M059J (cell line): ENCODE data around the gene UBE2E3. TPM values are rescaled to one million over a fixed set of nuclear protein-coding genes. Genes with fewer than 3 reads are reported as not detected.
A peak's percentile ranks its signal among the peaks of the same experiment; 100 is the strongest.
"Not testable (repeated sequence)": the region's sequence is repeated elsewhere in the genome, so short reads cannot be mapped to it uniquely, and the experiment has no call there.

Experiments
- DNase-seq: peaks from one replicate; pipeline ENCODE4 v3.0.0-alpha.2; 2012; ENCODE audit warnings: low read depth
- total RNA-seq: library from RNA; depleted of rRNA; stranded (reverse); fragments of >200 nt; shearing (Covaris generic); gene quantifications from 2 replicates; pipeline ENCODE4 v1.2.3, GENCODE V29; 2014; rRNA removed

UBE2E3 gene
- 146 and 230 TPM in 2 replicates for total RNA-seq

DNA sequence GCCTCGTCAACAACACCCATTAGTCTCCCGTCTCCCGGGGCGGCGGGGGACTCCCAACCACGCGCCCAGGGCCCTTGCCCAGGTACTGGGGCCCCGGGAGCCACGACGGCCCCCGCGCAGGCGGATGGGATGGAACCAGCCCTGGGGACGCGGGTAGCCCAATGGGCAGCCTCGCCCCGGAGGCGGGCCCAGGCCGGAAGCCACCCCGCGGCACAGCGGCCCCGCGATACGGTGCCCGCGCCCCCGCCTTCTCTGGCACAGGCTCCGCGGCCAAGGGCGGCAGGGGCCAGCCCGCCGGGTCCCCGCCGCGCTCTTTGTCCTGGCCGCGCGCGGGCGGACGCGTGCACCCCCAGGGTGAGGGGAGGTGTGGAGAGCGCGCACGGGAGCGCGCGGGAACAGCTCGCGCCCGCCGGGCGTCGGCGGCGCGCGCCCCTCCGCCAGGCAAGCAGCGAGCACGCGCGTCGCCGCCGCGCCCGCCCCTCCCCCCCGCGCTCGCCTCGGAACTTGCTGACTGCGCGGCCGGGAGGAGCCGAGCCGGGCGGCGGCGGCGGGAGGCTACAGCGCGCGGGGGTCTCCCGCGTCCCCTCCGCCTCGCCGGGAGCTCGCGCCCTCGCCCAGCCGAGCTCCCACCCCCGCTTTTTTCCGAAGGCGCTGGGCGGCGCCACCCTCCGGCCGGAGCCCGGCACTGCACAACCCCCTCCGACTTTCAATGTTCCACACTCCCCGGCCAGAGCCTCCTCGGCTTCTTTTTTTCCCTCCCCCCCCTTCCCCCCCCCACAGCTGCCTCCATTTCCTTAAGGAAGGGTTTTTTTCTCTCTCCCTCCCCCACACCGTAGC is at the start of gene UBE2E3:
Gene UBE2E3 (plus strand): TSS at position 500 of the 837 bp plus-strand sequence. CDS start 1,438 bp downstream, outside the sequence.
- peak; percentile 74 for DNase-seq

DNA sequence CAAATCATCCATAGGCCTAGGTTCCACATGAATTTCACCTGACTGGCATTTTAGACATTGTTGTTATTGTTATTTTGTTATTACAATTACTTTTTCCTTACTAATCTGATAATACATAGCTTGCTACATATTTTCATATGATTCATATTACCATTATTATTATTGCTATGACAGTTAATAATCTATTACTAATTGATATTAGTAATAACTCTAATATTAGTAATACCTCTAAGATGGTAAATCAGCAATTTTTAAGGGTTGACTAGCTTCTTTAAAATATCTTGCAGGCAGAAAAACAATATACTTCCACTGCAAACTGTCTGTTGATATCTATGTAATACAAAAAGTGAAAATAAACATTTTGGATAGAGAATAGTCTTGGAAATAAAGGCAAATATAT is 48.6 kb upstream of the UBE2E3 start:
- no peak for DNase-seq

DNA sequence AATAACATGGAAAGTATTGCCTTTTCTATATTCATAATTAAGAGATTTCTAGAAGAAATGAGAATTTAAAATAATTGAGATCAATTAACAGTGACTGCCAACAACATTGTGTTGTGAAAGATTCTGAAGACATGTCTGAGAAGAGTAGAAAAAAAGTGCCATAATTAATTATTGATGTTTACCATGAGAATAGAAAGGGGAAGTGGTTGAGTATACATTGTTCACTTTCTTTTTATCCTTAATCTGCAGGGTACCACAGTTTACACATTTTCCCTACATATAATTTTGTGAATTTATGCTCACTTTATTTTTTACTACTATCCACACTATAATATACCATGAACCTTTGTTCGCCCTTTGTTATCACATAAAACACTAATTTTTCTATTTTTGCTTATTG is 47.1 kb upstream of the UBE2E3 start:
- DNase-seq = no peak

DNA sequence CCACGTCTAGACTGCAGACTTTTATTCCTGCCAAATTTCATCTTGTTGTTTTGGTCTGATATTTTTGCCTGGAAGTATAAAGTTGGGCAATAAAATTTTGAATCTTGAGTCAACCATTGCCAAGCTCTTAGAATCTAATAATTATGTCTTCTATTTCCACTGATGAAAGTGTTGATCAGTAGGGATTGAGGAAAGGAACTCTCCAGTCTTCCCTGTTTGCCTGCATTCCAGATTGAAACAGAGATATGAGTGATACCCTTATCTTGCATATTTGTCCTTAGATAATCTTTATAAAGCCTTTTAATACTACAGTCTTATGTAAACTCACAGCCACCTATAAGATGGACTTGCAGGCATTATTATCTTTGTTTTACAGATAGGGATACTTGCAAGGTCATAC is 45.5 kb upstream of the UBE2E3 start:
- no peak for DNase-seq

DNA sequence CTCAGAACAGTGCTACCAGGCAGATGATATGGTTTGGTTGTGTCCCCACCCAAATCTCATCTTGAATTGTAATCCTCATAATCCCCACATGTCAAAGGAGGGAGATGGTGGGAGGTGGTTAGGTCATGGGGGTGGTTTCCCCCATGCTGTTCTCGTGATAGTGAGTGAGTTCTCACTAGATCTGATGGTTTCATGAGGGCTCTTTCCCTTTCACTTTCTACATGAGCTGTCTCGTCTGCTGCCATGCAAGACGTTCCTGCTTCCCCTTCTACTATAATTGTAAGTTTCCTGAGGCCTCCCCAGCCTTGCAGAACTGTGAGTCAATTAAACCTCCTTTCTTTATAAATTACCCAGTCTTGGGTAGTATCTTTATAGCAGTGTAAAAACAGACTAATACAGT is 42.9 kb upstream of the UBE2E3 start:
- not testable (repeated sequence) for DNase-seq

DNA sequence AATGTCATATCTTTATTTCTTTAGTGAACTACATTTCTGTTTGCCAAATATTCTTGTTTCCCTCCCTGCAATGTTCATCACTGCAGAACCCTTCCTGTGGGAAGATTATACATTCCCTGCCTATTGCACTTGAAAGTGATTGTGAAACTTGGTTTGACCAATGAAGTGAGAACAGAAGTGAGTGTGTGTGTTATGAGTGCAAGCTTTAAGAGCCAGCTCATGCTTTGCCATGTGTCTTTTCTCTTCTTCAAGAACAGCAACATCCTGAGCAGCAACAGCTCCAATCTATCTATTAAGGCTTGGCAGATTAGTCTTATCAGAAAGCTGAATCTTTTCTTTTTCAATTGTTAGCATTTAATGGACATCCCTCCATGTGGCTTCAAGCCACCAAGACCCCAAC is 42.0 kb upstream of the UBE2E3 start:
- no peak for DNase-seq

DNA sequence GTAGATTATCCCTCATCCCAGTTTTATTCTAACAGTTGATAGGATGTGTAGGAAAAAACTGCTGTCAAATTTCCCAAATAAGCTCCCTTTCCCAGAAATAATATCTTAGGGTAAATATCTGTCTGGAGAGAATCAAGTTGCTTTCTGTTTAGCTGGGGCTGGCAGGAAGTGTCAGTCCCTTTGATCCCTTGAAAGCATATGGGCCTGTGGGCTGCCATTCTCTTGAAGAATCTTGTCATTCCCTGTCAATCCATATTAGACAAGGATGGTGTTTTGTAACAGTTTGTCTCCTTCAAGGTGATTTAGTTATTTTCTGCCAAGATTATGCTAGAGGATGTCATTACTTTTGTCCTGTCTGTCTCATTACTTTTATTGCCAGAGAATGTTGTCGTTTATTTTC is 37.1 kb upstream of the UBE2E3 start:
- DNase-seq = no peak

DNA sequence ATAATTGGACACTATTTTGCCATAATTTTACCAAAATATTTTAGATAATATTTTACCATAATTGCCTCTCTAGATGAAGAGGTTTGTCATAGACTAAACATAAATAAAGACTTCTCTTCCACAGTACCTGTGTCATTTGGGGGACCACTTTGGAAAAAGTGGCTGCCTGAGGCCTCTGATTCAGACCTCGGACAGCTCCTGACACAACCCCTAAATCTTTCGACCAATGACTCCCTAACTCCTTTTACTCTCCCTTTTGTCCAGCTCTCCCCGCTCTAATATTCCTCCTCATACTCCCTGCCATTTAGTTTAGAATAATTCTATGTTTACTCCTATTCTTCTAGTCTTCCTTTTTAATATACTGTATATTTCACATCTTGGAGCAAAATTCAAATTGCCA is 36.0 kb upstream of the UBE2E3 start:
- no peak for DNase-seq

DNA sequence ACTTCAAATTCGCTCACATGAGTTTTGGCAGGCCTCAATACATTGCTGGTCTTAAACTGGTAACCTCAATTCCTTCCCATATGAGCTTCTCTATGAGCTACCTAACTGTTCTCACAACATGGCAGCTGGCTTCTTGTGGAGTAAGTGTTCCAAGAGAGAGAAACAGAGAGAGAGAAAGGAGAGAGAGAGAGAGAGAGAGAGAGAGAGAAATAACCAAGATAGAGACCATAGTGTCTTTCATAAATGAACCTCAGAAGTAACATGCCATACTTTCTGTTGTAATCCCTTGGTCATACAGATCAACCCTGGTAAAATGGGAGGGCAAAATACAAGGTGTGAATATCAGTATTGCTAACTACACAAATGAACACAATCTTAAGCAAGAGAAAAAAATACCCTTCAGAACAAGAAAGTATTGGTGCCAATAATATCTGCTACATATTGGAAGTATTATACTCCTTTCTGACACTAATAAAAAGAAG is 33.2 kb upstream of the UBE2E3 start:
- no peak for DNase-seq

DNA sequence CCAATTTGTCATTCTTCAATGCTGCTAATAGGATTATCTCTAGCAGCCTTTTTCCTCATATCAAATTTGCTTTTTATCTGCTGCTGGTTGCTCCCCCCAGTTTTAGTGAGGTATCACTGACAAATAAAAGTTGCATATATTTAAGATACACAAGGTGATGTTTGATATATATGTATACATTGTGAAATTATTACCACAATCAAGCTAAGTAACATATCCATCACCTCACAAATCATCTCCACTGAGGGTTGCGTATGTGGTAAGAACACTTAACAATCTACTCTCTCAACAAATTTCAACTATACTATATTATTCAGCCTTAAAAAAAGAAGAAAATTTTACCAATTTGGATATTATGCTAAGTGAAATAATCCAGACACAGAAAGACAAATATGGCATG is 30.5 kb upstream of the UBE2E3 start:
- DNase-seq = no peak

DNA sequence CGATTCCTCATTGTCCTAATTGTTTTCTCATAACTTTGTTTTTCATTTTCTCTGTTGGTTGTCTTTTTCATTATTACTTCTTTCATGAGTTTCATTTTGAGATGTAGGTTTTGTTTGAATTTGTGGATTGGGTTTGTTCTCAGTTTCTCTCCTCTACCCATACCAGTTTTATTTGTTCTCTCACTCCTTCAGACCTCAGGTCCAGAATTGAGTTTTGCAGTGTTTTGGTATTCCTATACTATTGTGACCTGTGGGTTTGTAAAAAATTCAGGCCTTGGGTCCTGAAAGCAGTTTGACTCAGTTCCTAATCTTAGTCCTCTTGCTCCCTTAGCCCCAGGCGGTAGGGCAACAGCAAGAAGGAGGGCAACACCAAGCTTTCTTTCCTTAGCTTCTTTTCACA is 28.3 kb upstream of the UBE2E3 start:
- no peak for DNase-seq

DNA sequence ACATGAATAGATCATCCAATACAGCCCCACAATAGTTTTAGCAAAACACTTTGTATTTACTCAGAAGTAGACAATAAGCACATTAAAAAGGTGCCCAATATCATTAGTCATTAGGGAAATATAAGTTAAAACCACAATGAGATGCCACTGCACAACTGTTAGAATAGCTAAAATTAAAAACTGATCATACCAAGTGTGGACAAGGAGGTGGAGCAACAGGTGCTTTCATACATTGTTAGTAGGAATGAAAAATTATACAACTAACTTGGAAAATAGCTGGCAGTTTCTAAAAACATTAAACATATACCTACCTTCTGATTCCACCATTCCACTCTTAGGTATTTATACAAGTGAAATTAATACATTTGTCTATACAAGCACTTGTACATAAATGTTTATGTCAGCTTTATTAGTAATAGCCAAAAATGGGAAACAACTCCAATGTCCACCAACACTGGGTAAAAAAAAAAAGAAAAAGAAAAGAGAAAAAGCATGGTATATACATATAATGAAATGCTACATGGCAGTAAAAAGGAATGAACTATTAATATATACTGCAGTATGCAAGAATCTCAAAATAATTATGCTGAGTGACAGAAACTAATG is 27.6 kb upstream of the UBE2E3 start:
- DNase-seq = no peak

DNA sequence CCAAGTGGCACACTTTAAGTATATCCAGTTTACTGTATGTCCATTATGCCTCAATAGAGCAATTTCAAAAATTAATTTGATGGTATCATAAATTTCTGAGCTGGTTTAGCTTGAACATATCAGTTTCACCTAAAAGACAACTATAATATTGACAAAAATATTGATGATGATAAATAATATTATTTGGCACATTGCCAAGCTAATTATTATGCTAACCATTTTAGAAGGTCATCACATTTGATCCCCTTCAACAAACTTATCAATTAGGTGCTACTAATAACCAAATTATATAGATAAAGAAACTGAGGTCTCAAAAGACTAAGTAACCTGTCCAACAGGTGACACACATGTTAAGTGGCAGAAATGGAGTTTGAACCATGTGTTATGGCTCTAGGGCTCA is 26.9 kb upstream of the UBE2E3 start:
- DNase-seq = no peak

DNA sequence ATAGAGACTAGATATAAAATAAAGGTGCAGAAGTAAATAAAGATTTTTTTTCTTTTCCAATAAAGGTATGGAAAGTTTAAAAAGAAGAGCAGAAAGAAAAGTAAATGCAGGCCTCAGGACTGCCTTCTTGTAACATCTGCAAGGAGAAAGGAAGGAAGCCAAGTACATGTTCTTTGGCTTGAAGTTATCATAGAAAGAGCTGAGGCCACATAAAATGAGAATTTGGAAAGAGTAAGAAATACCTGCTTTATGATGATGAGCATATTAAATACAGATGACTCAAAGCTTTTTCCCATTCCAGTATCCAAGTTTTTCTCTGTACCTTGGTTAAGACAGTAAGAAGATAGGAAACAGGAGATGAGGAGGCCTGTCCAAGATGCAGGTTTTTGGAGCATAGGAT is 25.3 kb upstream of the UBE2E3 start:
- no peak for DNase-seq

DNA sequence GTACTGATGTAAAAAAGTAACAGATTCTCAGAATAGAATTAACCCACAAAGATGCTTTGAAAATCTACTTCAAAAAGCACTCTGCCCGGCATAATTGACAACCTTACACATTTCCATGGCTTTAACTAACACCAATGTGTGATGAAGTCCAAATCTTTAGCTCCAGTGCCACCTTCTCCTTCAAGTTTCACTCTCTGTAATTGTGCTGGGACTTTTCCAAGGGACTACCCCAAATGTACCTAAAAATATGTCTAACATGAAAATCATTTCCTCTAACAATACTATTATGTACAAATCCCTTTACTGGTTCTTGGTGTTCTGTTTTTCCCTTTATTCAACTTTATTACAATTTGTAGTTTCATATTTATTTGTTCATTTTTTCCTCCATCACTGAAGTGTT is 20.6 kb upstream of the UBE2E3 start:
- DNase-seq = no peak

DNA sequence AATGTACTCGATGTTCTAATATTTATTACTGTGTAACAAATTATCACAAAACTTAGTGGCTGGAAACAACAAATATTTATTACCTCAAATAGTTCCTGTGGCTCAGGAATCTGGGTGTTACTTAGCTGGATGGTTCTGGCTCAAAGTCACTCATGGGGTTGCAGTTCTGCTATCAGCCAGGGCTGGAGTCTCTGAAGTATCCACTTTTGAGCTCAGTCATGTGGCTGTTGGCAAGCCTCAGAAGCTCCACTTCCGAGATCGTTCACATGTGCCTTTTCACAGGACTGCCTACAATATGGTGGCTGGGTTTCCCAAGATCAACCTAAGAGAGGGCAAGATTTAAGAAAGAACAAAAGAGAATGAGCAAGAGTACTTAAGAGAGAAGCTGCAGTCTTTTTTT is 19.4 kb upstream of the UBE2E3 start:
- DNase-seq = no peak

DNA sequence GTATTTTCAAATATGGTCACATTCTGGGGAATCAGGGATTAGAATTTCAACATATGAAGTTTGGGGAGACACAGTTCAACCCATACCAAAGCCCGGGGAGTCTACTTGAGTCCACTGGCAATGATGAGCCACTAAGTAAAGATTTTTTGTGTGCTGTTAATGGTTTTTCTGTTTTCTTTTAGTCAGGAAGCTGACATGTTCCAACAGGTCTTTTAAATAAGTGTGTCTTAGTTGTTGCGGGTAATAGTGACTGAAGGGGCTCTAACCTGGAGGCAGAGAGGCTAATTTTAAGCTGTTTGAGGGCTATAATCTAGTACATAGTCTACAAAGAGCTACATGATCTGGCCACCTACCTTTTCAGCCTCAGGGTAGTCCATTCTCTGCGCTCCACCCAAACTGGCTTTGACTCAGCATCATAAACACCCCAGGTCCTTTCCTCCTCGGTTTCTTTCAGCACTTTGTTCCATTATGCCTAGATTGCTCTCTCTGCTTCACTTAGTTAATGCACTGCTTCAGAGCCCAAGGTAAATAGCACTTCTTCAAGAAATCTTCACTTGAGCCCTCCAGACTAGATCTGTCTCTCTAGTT is 17.6 kb upstream of the UBE2E3 start:
- DNase-seq = no peak

DNA sequence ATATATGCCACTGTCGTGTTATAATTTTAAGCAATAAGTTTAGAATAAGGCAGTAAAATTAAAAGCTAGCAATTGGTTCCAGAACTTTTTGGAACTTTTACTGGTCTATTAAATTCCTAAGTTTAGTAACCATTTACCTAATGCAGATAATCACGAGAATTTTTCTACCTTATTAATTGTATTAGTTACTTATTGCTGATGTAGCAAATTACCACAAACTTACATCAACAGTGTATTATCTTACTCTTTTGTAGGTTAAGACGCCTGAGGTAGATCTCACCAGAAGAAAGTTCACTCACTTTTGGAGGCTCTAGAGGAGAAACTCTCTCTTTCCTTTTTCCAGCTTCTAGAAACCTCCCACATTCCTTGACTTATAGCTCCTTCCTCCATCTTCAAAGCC is 14.0 kb upstream of the UBE2E3 start:
- no peak for DNase-seq

DNA sequence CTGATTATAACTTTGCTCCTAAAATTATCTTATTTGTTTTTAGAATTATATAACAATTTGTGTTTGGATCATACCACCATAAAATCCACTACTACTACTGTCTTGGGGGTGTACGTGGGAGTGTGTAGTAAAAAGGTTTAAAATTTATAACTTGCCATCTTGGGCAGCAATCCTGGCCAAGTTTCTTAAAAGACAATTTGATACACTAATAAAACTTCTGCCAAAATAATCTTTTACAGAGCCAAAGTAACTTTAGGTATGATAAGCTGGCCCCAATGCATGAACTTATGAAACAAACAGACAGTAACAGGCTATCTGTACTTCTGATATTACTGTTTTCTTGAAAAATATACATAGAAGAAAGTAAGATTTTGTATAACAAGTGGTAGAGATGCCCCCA is 11.3 kb upstream of the UBE2E3 start:
- no peak for DNase-seq

DNA sequence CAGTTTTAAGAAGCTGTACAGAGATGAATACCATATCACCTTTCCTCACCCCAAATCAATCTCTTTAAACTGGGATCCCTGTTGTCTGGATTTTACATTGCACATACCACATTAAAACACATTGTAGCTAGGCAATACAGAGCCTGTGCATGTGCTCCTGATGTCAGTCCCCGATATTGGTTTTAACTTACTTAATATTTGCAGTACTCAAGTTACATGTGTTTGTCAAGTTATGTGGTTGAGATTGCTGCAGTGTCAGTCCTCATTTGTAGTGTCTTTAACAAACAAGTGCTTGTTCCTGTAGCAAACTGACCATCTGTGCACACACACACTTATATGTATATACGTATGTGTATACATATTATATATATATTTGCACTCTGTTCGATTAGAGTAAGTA is 10.4 kb upstream of the UBE2E3 start:
- DNase-seq = no peak

DNA sequence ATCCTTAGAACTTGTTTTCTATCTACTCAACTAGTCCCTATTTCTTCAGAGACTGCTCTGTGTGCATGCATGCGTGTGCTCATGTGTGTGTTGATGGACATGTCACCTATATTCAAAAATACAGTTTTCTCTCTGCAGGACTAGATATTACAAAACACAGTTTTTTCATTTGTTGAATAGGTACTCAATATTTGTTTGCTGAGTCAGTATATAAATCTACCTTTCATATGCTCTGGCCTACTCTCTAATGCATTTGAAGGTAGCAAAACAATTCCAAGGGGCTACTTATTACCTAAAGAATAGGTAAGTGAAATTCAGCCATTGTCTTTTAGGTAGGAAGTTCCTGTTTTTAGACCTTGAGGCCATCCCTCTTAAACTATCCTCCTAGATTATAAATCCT is 8.6 kb upstream of the UBE2E3 start:
- no peak for DNase-seq

DNA sequence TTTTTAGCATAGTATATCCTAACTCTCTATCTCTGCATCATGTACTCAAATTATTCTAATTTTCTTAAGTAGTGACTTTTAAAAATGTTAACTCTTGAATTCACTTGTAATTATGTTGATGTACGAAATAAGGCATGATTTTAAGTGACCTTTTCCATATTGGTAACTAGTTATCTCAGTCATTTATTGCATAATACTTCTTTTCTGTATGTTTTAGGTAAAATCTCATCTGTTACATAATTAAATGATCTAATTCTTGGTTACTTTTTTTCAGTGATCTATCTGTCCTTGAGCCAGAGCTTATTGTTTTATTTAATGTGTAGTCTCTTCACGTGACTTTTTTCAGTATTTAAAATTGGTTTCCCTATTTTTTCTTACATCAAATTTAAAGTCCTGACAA is 4.8 kb upstream of the UBE2E3 start:
- no peak for DNase-seq
